ENCODE results near the gene DOCK1.

DNA sequence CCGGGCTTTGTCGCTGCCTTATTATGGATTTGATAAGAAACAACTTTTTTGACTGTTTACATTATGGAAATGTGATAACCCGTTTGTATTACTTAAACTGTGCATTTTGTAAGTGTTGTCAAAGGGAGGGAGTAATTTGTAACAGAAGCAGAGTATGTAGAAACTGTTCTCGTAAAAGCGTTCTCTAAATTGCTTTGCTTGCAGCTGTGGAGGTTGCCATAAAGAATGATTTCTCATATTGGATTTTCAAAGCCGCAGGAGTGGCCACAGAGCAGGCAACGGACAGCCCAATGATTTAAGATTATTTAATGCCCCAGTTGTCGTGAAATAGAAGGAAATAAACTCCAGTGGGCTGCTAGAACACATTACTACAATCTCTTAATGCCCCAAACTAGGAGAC, 405.2 kb downstream of the DOCK1 start:
- TF ChIP-seq POLR2AphosphoS5 (IDR thresholded peaks at IDR 0.05; ENCODE audit: low read depth, low read length): no peak
- TF ChIP-seq, protein P1, sequence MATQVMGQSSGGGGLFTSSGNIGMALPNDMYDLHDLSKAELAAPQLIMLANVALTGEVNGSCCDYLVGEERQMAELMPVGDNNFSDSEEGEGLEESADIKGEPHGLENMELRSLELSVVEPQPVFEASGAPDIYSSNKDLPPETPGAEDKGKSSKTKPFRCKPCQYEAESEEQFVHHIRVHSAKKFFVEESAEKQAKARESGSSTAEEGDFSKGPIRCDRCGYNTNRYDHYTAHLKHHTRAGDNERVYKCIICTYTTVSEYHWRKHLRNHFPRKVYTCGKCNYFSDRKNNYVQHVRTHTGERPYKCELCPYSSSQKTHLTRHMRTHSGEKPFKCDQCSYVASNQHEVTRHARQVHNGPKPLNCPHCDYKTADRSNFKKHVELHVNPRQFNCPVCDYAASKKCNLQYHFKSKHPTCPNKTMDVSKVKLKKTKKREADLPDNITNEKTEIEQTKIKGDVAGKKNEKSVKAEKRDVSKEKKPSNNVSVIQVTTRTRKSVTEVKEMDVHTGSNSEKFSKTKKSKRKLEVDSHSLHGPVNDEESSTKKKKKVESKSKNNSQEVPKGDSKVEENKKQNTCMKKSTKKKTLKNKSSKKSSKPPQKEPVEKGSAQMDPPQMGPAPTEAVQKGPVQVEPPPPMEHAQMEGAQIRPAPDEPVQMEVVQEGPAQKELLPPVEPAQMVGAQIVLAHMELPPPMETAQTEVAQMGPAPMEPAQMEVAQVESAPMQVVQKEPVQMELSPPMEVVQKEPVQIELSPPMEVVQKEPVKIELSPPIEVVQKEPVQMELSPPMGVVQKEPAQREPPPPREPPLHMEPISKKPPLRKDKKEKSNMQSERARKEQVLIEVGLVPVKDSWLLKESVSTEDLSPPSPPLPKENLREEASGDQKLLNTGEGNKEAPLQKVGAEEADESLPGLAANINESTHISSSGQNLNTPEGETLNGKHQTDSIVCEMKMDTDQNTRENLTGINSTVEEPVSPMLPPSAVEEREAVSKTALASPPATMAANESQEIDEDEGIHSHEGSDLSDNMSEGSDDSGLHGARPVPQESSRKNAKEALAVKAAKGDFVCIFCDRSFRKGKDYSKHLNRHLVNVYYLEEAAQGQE (IDR thresholded peaks at IDR 0.05; ENCODE audit: low read depth, low read length): no peak

All from SK-N-SH (cell line).